Left ventricle myocardium inferior (tissue), 1 donor: ENCODE results near the gene SSH2. TPM values are rescaled to one million over a fixed set of nuclear protein-coding genes. Genes with fewer than 3 reads are reported as not detected.

Experiments used
- DNase-seq: peaks from one replicate; pipeline ENCODE4 v3.0.0-alpha.2; 2020
- H3K27ac ChIP-seq: fragments of 200-600 bp; replicated peaks from 2 replicates; pipeline ENCODE4 v1.8.0; 2021
- H3K27me3 ChIP-seq: fragments of 200-600 bp; 2 replicates; pipeline ENCODE4 v1.8.0; 2021; ENCODE audit warnings: low read depth
- H3K36me3 ChIP-seq: fragments of 200-600 bp; 2 replicates; pipeline ENCODE4 v1.8.0; 2021
- H3K4me1 ChIP-seq: fragments of 200-600 bp; 2 replicates; pipeline ENCODE4 v1.8.0; 2021
- H3K4me3 ChIP-seq: fragments of 200-600 bp; 2 replicates; pipeline ENCODE4 v1.8.0; 2021; ENCODE audit warnings: mild to moderate bottlenecking, moderate library complexity
- H3K9me3 ChIP-seq: fragments of 200-600 bp; replicated peaks from 2 replicates; pipeline ENCODE4 v1.8.0; 2021
- CTCF ChIP-seq: fragments of 200-600 bp; IDR thresholded peaks from 2 replicates; pipeline ENCODE4 v1.8.0; 2021; ENCODE audit warnings: antibody characterized with exemption, mild to moderate bottlenecking, borderline replicate concordance
- intact Hi-C: fragments of 100-400 bp; cut with micrococcal nuclease; formaldehyde crosslinking; loops from one replicate; pipeline ENCODE4 v1.11.0; 2022
- total RNA-seq: library from RNA; stranded (reverse); fragmentation: NEBNext Ultra II Directional; extraction: Animal tissue kit (Norgen Biotek cat#: 25700); gene quantifications from one replicate; pipeline ENCODE4 v1.2.1, GENCODE V29; 2021
- donor health status: DM: no; HTN: yes; CAD: no; lungs with severe emphysema.

The SSH2 gene
- total RNA-seq, 1 donor from 2014 or later, result 28.6 TPM

GRCh38 chr17:29630630-29631193 lies 299.3 kb downstream of the SSH2 start:
- Histone ChIP-seq H3K9me3 (no peaks in the 10 kb centered on the region), H3K27me3 (no peaks in the 10 kb centered on the region), H3K4me3 (no peak overlapping the region), H3K27ac (no peak overlapping the region), H3K4me1 (peaks cover 37% of the 10 kb centered on the region), H3K36me3 (peaks cover 58% of the 10 kb centered on the region)
- DNase-seq, result no peak
- intact Hi-C loops, result loop anchor here (10.0 kb wide), 1 partner anchor 144 kb away; no protein-coding TSS in a partner anchor
- no peak for TF ChIP-seq CTCF

- no peak for DNase-seq
- intact Hi-C loops, result loop anchor here (10.0 kb wide), 1 partner anchor 145 kb away; no protein-coding TSS in a partner anchor
- no peak overlapping the region for H3K27ac ChIP-seq
These were observed 300.2 kb downstream of the SSH2 start for GRCh38 chr17:29629839-29630238.

GRCh38 chr17:29628644-29629043 lies 301.4 kb downstream of the SSH2 start:
- H3K36me3 ChIP-seq, result peaks cover 38% of the 10 kb centered on the region
- TF ChIP-seq CTCF, result no peak
- intact Hi-C loops, result no loop called here
- H3K27ac ChIP-seq, result peak overlapping the region; percentile 55
- no peak for DNase-seq
- no peaks in the 10 kb centered on the region for H3K27me3 ChIP-seq
- H3K9me3 ChIP-seq, result no peaks in the 10 kb centered on the region
- H3K4me3 ChIP-seq, result no peak overlapping the region
- H3K4me1 ChIP-seq, result peaks cover 42% of the 10 kb centered on the region

More at GRCh38 chr17:29629839-29630238, 300.2 kb downstream of the SSH2 start:
- H3K27me3 ChIP-seq, result no peaks in the 10 kb centered on the region
- H3K4me1 ChIP-seq, result peaks cover 45% of the 10 kb centered on the region
- H3K4me3 ChIP-seq, result no peak overlapping the region
- TF ChIP-seq CTCF, result no peak
- peaks cover 50% of the 10 kb centered on the region for H3K36me3 ChIP-seq
- H3K9me3 ChIP-seq, result no peaks in the 10 kb centered on the region

GRCh38 chr17:29627951-29628350 lies 302.1 kb downstream of the SSH2 start:
- H3K27me3 ChIP-seq, result no peaks in the 10 kb centered on the region
- H3K4me3 ChIP-seq, result no peak overlapping the region
- TF ChIP-seq CTCF, result no peak
- intact Hi-C loops, result no loop called here
- peaks cover 44% of the 10 kb centered on the region for H3K4me1 ChIP-seq
- H3K36me3 ChIP-seq, result peaks cover 35% of the 10 kb centered on the region
- no peak for DNase-seq
- no peaks in the 10 kb centered on the region for H3K9me3 ChIP-seq
- H3K27ac ChIP-seq, result peak overlapping the region; percentile 55

- Histone ChIP-seq H3K4me1 (peaks cover 72% of the 10 kb centered on the region), H3K4me3 (no peak overlapping the region), H3K9me3 (no peaks in the 10 kb centered on the region), H3K36me3 (peaks cover 9% of the 10 kb centered on the region), H3K27me3 (no peaks in the 10 kb centered on the region), H3K27ac (peak overlapping the region; percentile 60)
- no peak for DNase-seq
- no peak for TF ChIP-seq CTCF
- intact Hi-C loops, result no loop called here
These were observed 304.8 kb downstream of the SSH2 start for GRCh38 chr17:29625037-29625750.
